HCT116 (cell line): ENCODE results near the gene PHYKPL. TPM values are rescaled to one million over a fixed set of nuclear protein-coding genes. Genes with fewer than 3 reads are reported as not detected.
A peak's percentile ranks its signal among the peaks of the same experiment; 100 is the strongest.

Experiments
- ATAC-seq: fragments of 200-7000 bp; cut with Tn5 transposase; 2 replicates; pipeline ENCODE4 v1.9.1; 2020; ENCODE audit warnings: mild to moderate bottlenecking, moderate library complexity
- BruUV-seq: library from RNA; stranded (reverse); fragments of 400-500 nt; replicated peaks from 2 replicates; lab custom pipeline; 2021; lab: Mats Ljungman, UMichigan
- CTCF ChIA-PET: fragments of 300-600 bp; sonication (Branson Sonifier 250); formaldehyde crosslinking; loops from one replicate; lab custom pipeline; 2021; ENCODE audit warnings: antibody characterized with exemption; lab: Charles Lee
- POLR2A ChIA-PET: fragments of 300-600, 350-600 bp; sonication (Branson Sonifier 250); formaldehyde crosslinking; loops from one replicate; lab custom pipeline; 2021; ENCODE audit warnings: antibody characterized with exemption; lab: Charles Lee
- RAD21 ChIA-PET, 2 experiments: fragments of 300-600 bp; sonication (Branson Sonifier 250); formaldehyde crosslinking; loops; one replicate each; lab custom pipeline; 2023; ENCODE audit warnings: low total read pairs in 2 of 2; ENCODE audit not compliant: uncharacterized antibody in 2 of 2, unreplicated experiment in 2 of 2, low non-redundant PET in 1 of 2; lab: Charles Lee
- DNase-seq: peaks from one replicate; pipeline ENCODE4 v3.0.0-alpha.2; 2010; ENCODE audit warnings: low read depth, low spot score
- H2AFZ ChIP-seq: fragments of 200-600 bp; shearing (Covaris generic), sonication (generic); 2 replicates; pipeline ENCODE4 v1.6.1; 2017; ENCODE audit warnings: low read depth, mixed run types, mixed read lengths, antibody characterized with exemption, low read length; ENCODE audit not compliant: poor library complexity, severe bottlenecking
- H3K27ac ChIP-seq: 2 replicates; pipeline ENCODE4 v1.5.1; 2012; ENCODE audit warnings: low read depth, low read length
- H3K27me3 ChIP-seq: fragments of 200-600 bp; sonication (generic); 2 replicates; pipeline ENCODE4 v1.6.1; 2016; ENCODE audit warnings: mixed run types, low read length, mixed read lengths; ENCODE audit not compliant: insufficient read depth
- H3K36me3 ChIP-seq, 2 experiments: fragments of 200-500 bp in 1 of 2; fragments of 200-600 bp in 1 of 2; sonication (Bioruptor generic) in 1 of 2; sonication (generic) in 1 of 2; 2 replicates each; pipeline versions ENCODE4 v1.5.1 to v1.6.1; 2014 to 2016; ENCODE audit warnings: low read length in 2 of 2, inconsistent platforms in 1 of 2, mixed read lengths in 1 of 2, mixed run types in 1 of 2; ENCODE audit not compliant: insufficient read depth in 2 of 2, control insufficient read depth in 1 of 2
- H3K4me1 ChIP-seq, 2 experiments: fragments of 200-600 bp in 1 of 2; sonication (generic) in 1 of 2; 2 replicates each; pipeline versions ENCODE4 v1.5.1 to v1.6.1; 2012 to 2017; ENCODE audit warnings: low read length in 2 of 2, inconsistent platforms in 1 of 2, mild to moderate bottlenecking in 1 of 2, mixed read lengths in 1 of 2, mixed run types in 1 of 2, moderate library complexity in 1 of 2; ENCODE audit not compliant: insufficient read depth in 2 of 2, control insufficient read depth in 1 of 2
- H3K4me2 ChIP-seq: fragments of 200-600 bp; sonication (generic); 2 replicates; pipeline ENCODE4 v1.6.1; 2017; ENCODE audit warnings: mixed run types, low read length, mixed read lengths
- H3K4me3 ChIP-seq, 2 experiments: fragments of 200-600 bp in 1 of 2; sonication (generic) in 1 of 2; replicated peaks in 1 of 2; 2 replicates each; pipeline ENCODE4 v1.5.1; 2011 to 2016; ENCODE audit warnings: low read length in 2 of 2, control low read depth in 1 of 2, low read depth in 1 of 2, mild to moderate bottlenecking in 1 of 2, mixed read lengths in 1 of 2, mixed run types in 1 of 2
- H3K79me2 ChIP-seq: fragments of 200-600 bp; sonication (generic); 2 replicates; pipeline ENCODE4 v1.6.1; 2017; ENCODE audit warnings: mild to moderate bottlenecking, mixed run types, low read length, moderate library complexity, mixed read lengths; ENCODE audit not compliant: insufficient read depth
- H3K9ac ChIP-seq: fragments of 200-600 bp; sonication (generic); 2 replicates; pipeline ENCODE4 v1.6.1; 2016; ENCODE audit warnings: low read length, mixed read lengths
- H3K9me2 ChIP-seq: fragments of 200-600 bp; sonication (generic), shearing (Covaris generic); 2 replicates; pipeline ENCODE4 v1.6.1; 2017; ENCODE audit warnings: mixed run types, mild to moderate bottlenecking, moderate library complexity; ENCODE audit not compliant: insufficient read depth
- H3K9me3 ChIP-seq, 2 experiments: fragments of 200-500 bp in 1 of 2; fragments of 200-600 bp in 1 of 2; sonication (Bioruptor generic) in 1 of 2; sonication (generic) in 1 of 2; 2 replicates each; pipeline ENCODE4 v1.6.1; 2014 to 2017; ENCODE audit warnings: low read length in 2 of 2, mixed read lengths in 2 of 2, inconsistent platforms in 1 of 2, low read depth in 1 of 2, mild to moderate bottlenecking in 1 of 2, mixed run types in 1 of 2, moderate library complexity in 1 of 2; ENCODE audit not compliant: control insufficient read depth in 1 of 2, insufficient read depth in 1 of 2
- H4K20me1 ChIP-seq: fragments of 200-600 bp; sonication (generic), shearing (Covaris generic); 2 replicates; pipeline ENCODE4 v1.6.1; 2017; ENCODE audit warnings: mixed run types, mild to moderate bottlenecking, moderate library complexity; ENCODE audit not compliant: insufficient read depth
- ATF3 ChIP-seq: IDR thresholded peaks from 2 replicates; pipeline ENCODE4 v1.6.1; 2012
- CTCF ChIP-seq, 3 experiments: fragments of 200-600 bp in 1 of 3; sonication (generic) in 1 of 3; IDR thresholded peaks in 2 of 3; conservative IDR thresholded peaks in 1 of 3; 2 replicates each; pipeline ENCODE4 v1.5.1; 2012 to 2017; ENCODE audit warnings: low read depth in 2 of 3, low read length in 2 of 3, antibody characterized with exemption in 1 of 3, borderline replicate concordance in 1 of 3, control low read depth in 1 of 3, mild to moderate bottlenecking in 1 of 3, mixed read lengths in 1 of 3, mixed run types in 1 of 3, moderate library complexity in 1 of 3; ENCODE audit not compliant: insufficient read depth in 1 of 3
- ELF1 ChIP-seq: IDR thresholded peaks from 2 replicates; pipeline ENCODE4 v1.6.1; 2012; ENCODE audit warnings: low read depth, borderline replicate concordance
- EZH2phosphoT487 ChIP-seq: fragments of 200-600 bp; IDR thresholded peaks from 2 replicates; pipeline ENCODE4 v1.6.1; 2018; ENCODE audit warnings: antibody characterized with exemption, borderline replicate concordance
- FOSL1 ChIP-seq: IDR thresholded peaks from 2 replicates; pipeline ENCODE4 v1.6.1; 2012; ENCODE audit warnings: low read depth
- JUND ChIP-seq: IDR thresholded peaks from 2 replicates; pipeline ENCODE4 v1.6.1; 2012
- SRF ChIP-seq: IDR thresholded peaks from 2 replicates; pipeline ENCODE4 v1.6.1; 2012; ENCODE audit warnings: low read depth
- TCF7L2 ChIP-seq: IDR thresholded peaks from 2 replicates; pipeline ENCODE4 v1.7.0; 2011; ENCODE audit warnings: borderline replicate concordance, inconsistent platforms; ENCODE audit not compliant: insufficient read depth, insufficient read length; ENCODE audit errors: extremely low read depth
- ZBTB33 ChIP-seq: IDR thresholded peaks from 2 replicates; pipeline ENCODE4 v1.6.1; 2011; ENCODE audit warnings: mild to moderate bottlenecking, low read length, moderate library complexity; ENCODE audit not compliant: insufficient replicate concordance; ENCODE audit errors: extremely low read depth
- ZFX ChIP-seq: fragments of 450-650 bp; IDR thresholded peaks from 2 replicates; pipeline ENCODE4 v1.6.1; 2017
- ZNF274 ChIP-seq: fragments of 200-500 bp; sonication (Bioruptor generic); IDR thresholded peaks from 2 replicates; pipeline ENCODE4 v1.6.1; 2014; ENCODE audit warnings: mild to moderate bottlenecking, low read depth, low read length, inconsistent platforms
- intact Hi-C: fragments of 100-400 bp; cut with micrococcal nuclease; formaldehyde crosslinking; loops from 2 replicates; pipeline ENCODE4 v1.10.0; 2022
- total RNA-seq: library from RNA; stranded (reverse); gene quantifications from one replicate; pipeline ENCODE4 v1.2.1, GENCODE V29; 2021; ENCODE audit not compliant: unreplicated experiment

The PHYKPL gene
- total RNA-seq, 1 experiment from 2014 or later = 57.8 TPM

GRCh38 chr5:178224403-178224802, 8.2 kb downstream of the PHYKPL start:
- DNase-seq (no peak), ATAC-seq (no peak)
- H3K9ac ChIP-seq = no peak overlapping the region
- H3K4me1 ChIP-seq = no peaks in the 10 kb centered on the region
- intact Hi-C loops = no loop called here
- ChIA-PET CTCF (no interaction called here), RAD21 (no interaction called here), POLR2A (no interaction called here)
- H3K9me3 ChIP-seq = no peaks in the 10 kb centered on the region
- H3K79me2 ChIP-seq = peaks cover 3% of the 10 kb centered on the region; the same call in 1 of the 2 replicates
- H3K4me2 ChIP-seq = no peak overlapping the region
- peaks cover 2 to 17% of the 10 kb centered on the region in 2 experiments; a peak in 3 of 4 replicates for H3K36me3 ChIP-seq
- TF ChIP-seq JUND (no peak), ZNF274 (no peak), EZH2phosphoT487 (no peak), TCF7L2 (no peak), ZFX (no peak)
- H2AFZ ChIP-seq = no peak overlapping the region
- H3K9me2 ChIP-seq = no peaks in the 10 kb centered on the region
- H3K27ac ChIP-seq = no peak overlapping the region
- no TSS peak for BruUV-seq
- no peaks in the 10 kb centered on the region for H4K20me1 ChIP-seq
- no peak overlapping the region for H3K4me3 ChIP-seq
- no peaks in the 10 kb centered on the region for H3K27me3 ChIP-seq

GRCh38 chr5:178223828-178224335, 8.7 kb downstream of the PHYKPL start:
- no peaks in the 10 kb centered on the region for H4K20me1 ChIP-seq
- no peak overlapping the region for H2AFZ ChIP-seq
- H3K4me1 ChIP-seq = no peaks in the 10 kb centered on the region
- no peaks in the 10 kb centered on the region for H3K27me3 ChIP-seq
- peaks cover 2 to 16% of the 10 kb centered on the region in 2 experiments; a peak in 3 of 4 replicates for H3K36me3 ChIP-seq
- ChIA-PET CTCF (no interaction called here), POLR2A (no interaction called here), RAD21 (no interaction called here)
- no peaks in the 10 kb centered on the region for H3K9me3 ChIP-seq
- intact Hi-C loops = no loop called here
- no peak for DNase-seq
- ATAC-seq = peak; percentile 30
- no peak overlapping the region for H3K4me3 ChIP-seq
- no peak overlapping the region for H3K27ac ChIP-seq
- BruUV-seq = no TSS peak
- H3K9ac ChIP-seq = no peak overlapping the region
- H3K79me2 ChIP-seq = no peaks in the 10 kb centered on the region
- no peak overlapping the region for H3K4me2 ChIP-seq
- no peaks in the 10 kb centered on the region for H3K9me2 ChIP-seq
- no peak for TF ChIP-seq CTCF (IDR thresholded peaks at IDR 0.05 in 2 of 3, conservative IDR thresholded peaks at IDR 0.05 in 1 of 3; ENCODE audit: borderline replicate concordance in 1 of 3, insufficient read depth in 1 of 3, low read depth in 2 of 3, low read length in 2 of 3)
- no peak for TF ChIP-seq FOSL1
- no peak for TF ChIP-seq JUND
- no peak for TF ChIP-seq ATF3
- TF ChIP-seq ZBTB33 = no peak
- TF ChIP-seq ELF1 = no peak
- TF ChIP-seq ZNF274 = no peak
- no peak for TF ChIP-seq SRF
